GM19438 (cell line): ENCODE results near the gene ACTL7A.

ENCODE experiments used
- ATAC-seq: cut with Tn5 transposase; IDR thresholded peaks from one replicate; pipeline ENCODE4 v1.9.1; 2021; ENCODE audit warnings: low read depth; ENCODE audit not compliant: unreplicated experiment

ACTL7A gene

DNA sequence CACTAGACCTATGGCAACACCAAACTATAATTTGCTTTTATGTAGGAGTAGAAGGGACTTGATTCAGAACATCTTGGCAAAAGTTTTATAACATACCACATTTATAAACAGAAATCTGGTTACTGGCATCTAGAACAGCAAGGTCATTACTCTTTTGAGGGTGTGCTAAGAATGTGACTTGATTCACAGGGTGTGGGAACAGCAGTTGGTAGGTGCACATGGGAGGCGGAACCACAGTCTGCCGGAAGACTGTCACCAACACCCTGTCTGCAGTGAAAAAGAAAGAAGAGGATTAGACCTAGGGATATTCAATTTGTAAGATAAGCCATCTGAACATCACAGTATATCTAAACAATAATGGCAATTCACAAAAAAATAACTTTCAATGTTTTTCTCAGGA, 48.8 kb downstream of the ACTL7A start:
- ATAC-seq: no peak

DNA sequence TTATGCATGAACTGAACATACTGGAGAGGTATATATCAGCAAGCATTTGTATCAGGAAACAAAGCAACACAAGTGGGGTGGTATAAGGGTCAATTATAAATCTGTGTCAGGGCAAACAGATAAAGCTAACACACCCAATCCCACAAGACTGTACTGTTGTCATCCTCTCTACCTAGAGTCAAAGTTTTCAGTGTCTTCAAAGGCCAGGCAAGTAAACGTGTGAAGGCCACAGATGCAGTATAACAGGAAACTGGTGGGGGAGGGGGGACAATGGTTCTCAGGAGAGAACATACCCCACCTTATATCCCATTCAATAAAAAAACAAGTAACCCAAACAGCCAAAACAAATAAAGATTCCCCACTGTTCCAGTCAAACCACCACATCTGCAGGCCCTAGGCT, 49.8 kb downstream of the ACTL7A start:
- ATAC-seq: no peak
